PC-3 (cell line): ENCODE results near the gene NOC2L. TPM values are rescaled to one million over a fixed set of nuclear protein-coding genes. Genes with fewer than 3 reads are reported as not detected.

ENCODE experiments used
- ATAC-seq: fragments of 200-7000 bp; cut with Tn5 transposase; 2 replicates; pipeline ENCODE4 v1.9.1; 2020; ENCODE audit warnings: mild to moderate bottlenecking, moderate library complexity
- BruUV-seq: library from RNA; stranded (reverse); fragments of 400-500 nt; replicated peaks from 2 replicates; lab custom pipeline; 2021; lab: Mats Ljungman, UMichigan
- CTCF ChIA-PET: fragments of 300-600 bp; sonication (Branson Sonifier 250); formaldehyde crosslinking; loops from one replicate; lab custom pipeline; 2022; ENCODE audit warnings: antibody characterized with exemption; lab: Charles Lee
- POLR2A ChIA-PET: fragments of 300-600 bp; sonication (Branson Sonifier 250); formaldehyde crosslinking; loops from one replicate; lab custom pipeline; 2022; ENCODE audit warnings: antibody characterized with exemption; ENCODE audit not compliant: unreplicated experiment; lab: Charles Lee
- DNase-seq: peaks from one replicate; pipeline ENCODE4 v3.0.0-alpha.2; 2015
- H2AFZ ChIP-seq: fragments of 300-600 bp; sonication (generic); 2 replicates; pipeline ENCODE4 v1.6.0; 2016; ENCODE audit warnings: antibody characterized with exemption, low read length
- H3F3A ChIP-seq: fragments of 300-600 bp; sonication (generic); one replicate; pipeline ENCODE4 v1.6.0; 2017; ENCODE audit warnings: antibody characterized with exemption, low read length, control low read depth, mild to moderate bottlenecking; ENCODE audit not compliant: unreplicated experiment
- H3K27ac ChIP-seq: fragments of 300-600 bp; sonication (generic); 2 replicates; pipeline ENCODE4 v1.5.1; 2016; ENCODE audit warnings: mild to moderate bottlenecking, low read length
- H3K27me3 ChIP-seq: fragments of 300-600 bp; sonication (generic); 2 replicates; pipeline ENCODE4 v1.6.1; 2016; ENCODE audit warnings: low read length, mixed read lengths
- H3K36me3 ChIP-seq: fragments of 300-600 bp; sonication (generic); 2 replicates; pipeline ENCODE4 v1.6.1; 2016; ENCODE audit warnings: low read depth, mixed run types, low read length, mixed read lengths
- H3K4me1 ChIP-seq: fragments of 300-600 bp; sonication (generic); 2 replicates; pipeline ENCODE4 v1.5.1; 2016; ENCODE audit warnings: low read length; ENCODE audit not compliant: insufficient read depth
- H3K4me2 ChIP-seq: fragments of 300-600 bp; sonication (generic); 2 replicates; pipeline ENCODE4 v1.6.0; 2016; ENCODE audit warnings: low read length
- H3K4me3 ChIP-seq: fragments of 300-600 bp; sonication (generic); 2 replicates; pipeline ENCODE4 v1.5.1; 2016; ENCODE audit warnings: mild to moderate bottlenecking, low read length, mixed read lengths
- H3K79me2 ChIP-seq: fragments of 300-600 bp; sonication (generic); 2 replicates; pipeline ENCODE4 v1.6.1; 2017; ENCODE audit warnings: low read length, mixed read lengths
- H3K9ac ChIP-seq: fragments of 300-600 bp; sonication (generic); 2 replicates; pipeline ENCODE4 v1.6.0; 2016; ENCODE audit warnings: mild to moderate bottlenecking, low read length
- H3K9me2 ChIP-seq: fragments of 300-600 bp; sonication (generic); replicated peaks from 2 replicates; pipeline ENCODE4 v1.6.1; 2016; ENCODE audit warnings: mixed run types, low read length, mixed read lengths
- H3K9me3 ChIP-seq: fragments of 300-600 bp; sonication (generic); 2 replicates; pipeline ENCODE4 v1.6.1; 2016; ENCODE audit warnings: low read length, mixed read lengths
- H4K20me1 ChIP-seq: fragments of 300-600 bp; sonication (generic); 2 replicates; pipeline ENCODE4 v1.6.1; 2016; ENCODE audit warnings: low read length, mixed read lengths
- CTCF ChIP-seq: fragments of 300-600 bp; sonication (generic); conservative IDR thresholded peaks from 2 replicates; pipeline ENCODE4 v1.5.1; 2017; ENCODE audit warnings: antibody characterized with exemption, low read depth, mild to moderate bottlenecking, low read length
- EZH2 ChIP-seq: fragments of 300-600 bp; sonication (generic); IDR thresholded peaks from one replicate; pipeline ENCODE4 v1.6.1; 2017; ENCODE audit warnings: antibody characterized with exemption, mild to moderate bottlenecking, low read length; ENCODE audit not compliant: unreplicated experiment
- EZH2phosphoT487 ChIP-seq: fragments of 300-600 bp; sonication (generic); IDR thresholded peaks from 2 replicates; pipeline ENCODE4 v1.6.1; 2018; ENCODE audit warnings: mild to moderate bottlenecking, antibody characterized with exemption, low read length, borderline replicate concordance
- intact Hi-C: fragments of 100-400 bp; cut with micrococcal nuclease; formaldehyde crosslinking; loops from 2 replicates; pipeline ENCODE4 v1.9.0; 2023
- total RNA-seq: library from RNA; depleted of rRNA; stranded (reverse); fragments of >200 nt; gene quantifications from 2 replicates; pipeline ENCODE4 v1.2.3, GENCODE V29; 2014

NOC2L gene
- total RNA-seq, 1 experiment from 2014 or later: 262 TPM

GRCh38 chr1:917466-918091 is 41.5 kb downstream of the NOC2L start:
- no peaks in the 10 kb centered on the region for H3K36me3 ChIP-seq
- no peak overlapping the region for H3K9ac ChIP-seq
- intact Hi-C loops: no loop called here
- H3K9me2 ChIP-seq: no peaks in the 10 kb centered on the region
- H3K9me3 ChIP-seq: no peaks in the 10 kb centered on the region
- H3K4me1 ChIP-seq: no peaks in the 10 kb centered on the region; the same call in 1 of the 2 replicates
- H3K79me2 ChIP-seq: no peaks in the 10 kb centered on the region
- ChIA-PET POLR2A (no interaction called here), CTCF (no interaction called here)
- no peak overlapping the region for H2AFZ ChIP-seq
- no peaks in the 10 kb centered on the region for H3F3A ChIP-seq
- DNase-seq (no peak), ATAC-seq (no peak)
- H3K27ac ChIP-seq: no peak overlapping the region
- H4K20me1 ChIP-seq: no peaks in the 10 kb centered on the region
- H3K4me2 ChIP-seq: no peak overlapping the region
- TF ChIP-seq EZH2 (no peak), EZH2phosphoT487 (no peak)
- H3K4me3 ChIP-seq: no peak overlapping the region
- no TSS peak for BruUV-seq
- peaks cover 69% of the 10 kb centered on the region for H3K27me3 ChIP-seq

GRCh38 chr1:917076-917459 is 42.0 kb downstream of the NOC2L start:
- ChIA-PET CTCF (no interaction called here), POLR2A (no interaction called here)
- no peak overlapping the region for H3K27ac ChIP-seq
- H3K4me1 ChIP-seq: no peaks in the 10 kb centered on the region; the same call in 1 of the 2 replicates
- H3K4me3 ChIP-seq: no peak overlapping the region
- H3K27me3 ChIP-seq: peaks cover 64% of the 10 kb centered on the region
- intact Hi-C loops: no loop called here
- H3K4me2 ChIP-seq: no peak overlapping the region
- TF ChIP-seq EZH2phosphoT487 (no peak), CTCF (no peak), EZH2 (no peak)
- no peaks in the 10 kb centered on the region for H3K36me3 ChIP-seq
- no peaks in the 10 kb centered on the region for H3K79me2 ChIP-seq
- H3K9ac ChIP-seq: no peak overlapping the region
- no peaks in the 10 kb centered on the region for H4K20me1 ChIP-seq
- no TSS peak for BruUV-seq
- H3F3A ChIP-seq: no peaks in the 10 kb centered on the region
- no peaks in the 10 kb centered on the region for H3K9me2 ChIP-seq
- ATAC-seq: no peak
- no peak for DNase-seq
- H2AFZ ChIP-seq: no peak overlapping the region
- H3K9me3 ChIP-seq: no peaks in the 10 kb centered on the region

GRCh38 chr1:916173-917075 is 42.6 kb downstream of the NOC2L start:
- POLR2A ChIA-PET: no interaction called here
- no peaks in the 10 kb centered on the region for H4K20me1 ChIP-seq
- CTCF ChIA-PET: no interaction called here
- BruUV-seq: no TSS peak
- no peak overlapping the region for H3K9ac ChIP-seq
- peaks cover 1% of the 10 kb centered on the region for H3K4me1 ChIP-seq
- no peak overlapping the region for H3K27ac ChIP-seq
- no peak overlapping the region for H2AFZ ChIP-seq
- peaks cover 60% of the 10 kb centered on the region for H3K27me3 ChIP-seq
- no peaks in the 10 kb centered on the region for H3K79me2 ChIP-seq
- no peaks in the 10 kb centered on the region for H3K36me3 ChIP-seq
- no peak for ATAC-seq
- no peaks in the 10 kb centered on the region for H3K9me2 ChIP-seq
- H3K4me3 ChIP-seq: no peak overlapping the region
- peak; percentile 26; the same call in 1 of the 2 replicates for TF ChIP-seq EZH2phosphoT487
- TF ChIP-seq EZH2: peak; percentile 68
- TF ChIP-seq CTCF: no peak
- no peaks in the 10 kb centered on the region for H3K9me3 ChIP-seq
- H3K4me2 ChIP-seq: no peak overlapping the region
- intact Hi-C loops: no loop called here
- no peaks in the 10 kb centered on the region for H3F3A ChIP-seq
- no peak for DNase-seq
